Endothelial cell of umbilical vein (primary cell): ENCODE measurements around the gene WBP1L. TPM values are rescaled to one million over a fixed set of nuclear protein-coding genes. Genes with fewer than 3 reads are reported as not detected.

ENCODE experiments used
- BruUV-seq: library from RNA; stranded (reverse); fragments of 400-500 nt; replicated peaks from 2 replicates; lab custom pipeline; 2021; lab: Mats Ljungman, UMichigan
- CTCF ChIA-PET: fragments of 300-600, 350-600 bp; sonication (Branson Sonifier 250); formaldehyde crosslinking; loops from one replicate; lab custom pipeline; 2021; ENCODE audit warnings: antibody characterized with exemption, inconsistent platforms; lab: Charles Lee
- POLR2A ChIA-PET: fragments of 300-600, 350-600 bp; sonication (Branson Sonifier 250); formaldehyde crosslinking; loops from one replicate; lab custom pipeline; 2021; ENCODE audit warnings: antibody characterized with exemption, inconsistent platforms; lab: Charles Lee
- DNase-seq: peaks from one replicate; pipeline ENCODE4 v3.0.0-alpha.2; 2011; ENCODE audit warnings: low read depth, low spot score
- FAIRE-seq: peaks from 2 replicates; lab custom pipeline; 2011; peaks lifted over from hg19 to GRCh38; lab: Jason Lieb, UNC
- H2AFZ ChIP-seq: 2 replicates; pipeline ENCODE4 v1.6.0; 2012; ENCODE audit warnings: low read depth, low read length, control low read depth, inconsistent platforms
- H3K27ac ChIP-seq: 2 replicates; pipeline ENCODE4 v1.5.1; 2011; ENCODE audit warnings: low read depth, mild to moderate bottlenecking, control low read depth, low read length, moderate library complexity; ENCODE audit not compliant: insufficient read depth
- H3K27me3 ChIP-seq, 2 experiments: 2 replicates each; pipeline versions ENCODE4 v1.6.0 to v1.6.1; 2011; ENCODE audit warnings: low read length in 2 of 2, mixed read lengths in 1 of 2; ENCODE audit not compliant: control insufficient read depth in 2 of 2, insufficient read depth in 2 of 2
- H3K36me3 ChIP-seq, 2 experiments: 2 replicates in 1 of 2; 3 replicates in 1 of 2; pipeline ENCODE4 v1.5.1; 2011; ENCODE audit warnings: low read length in 2 of 2, mild to moderate bottlenecking in 1 of 2, moderate library complexity in 1 of 2; ENCODE audit not compliant: control insufficient read depth in 2 of 2, insufficient read depth in 2 of 2; ENCODE audit errors: extremely low read depth in 1 of 2
- H3K4me1 ChIP-seq: 3 replicates; pipeline ENCODE4 v1.5.1; 2011; ENCODE audit warnings: mild to moderate bottlenecking, low read length; ENCODE audit not compliant: control insufficient read depth, insufficient read depth; ENCODE audit errors: extremely low read depth
- H3K4me2 ChIP-seq: 2 replicates; pipeline ENCODE4 v1.6.1; 2011; ENCODE audit warnings: low read length, control low read depth, mixed read lengths; ENCODE audit not compliant: insufficient read depth
- H3K4me3 ChIP-seq, 3 experiments: fragments of 200-600 bp in 1 of 3; sonication (generic), shearing (Covaris generic) in 1 of 3; replicated peaks in 1 of 3; 2 replicates each; pipeline ENCODE4 v1.5.1; 2011 to 2016; ENCODE audit warnings: control low read depth in 3 of 3, low read length in 3 of 3, mild to moderate bottlenecking in 2 of 3, inconsistent platforms in 1 of 3, low read depth in 1 of 3, moderate library complexity in 1 of 3; ENCODE audit not compliant: insufficient read depth in 1 of 3
- H3K79me2 ChIP-seq: 2 replicates; pipeline ENCODE4 v1.6.0; 2012; ENCODE audit warnings: low read length, inconsistent platforms; ENCODE audit not compliant: control insufficient read depth, insufficient read depth
- H3K9ac ChIP-seq: replicated peaks from 2 replicates; pipeline ENCODE3; 2011; ENCODE audit warnings: low read length, control low read depth; ENCODE audit not compliant: insufficient read depth; ENCODE audit errors: extremely low read depth
- H3K9me1 ChIP-seq: replicated peaks from 3 replicates; pipeline ENCODE4 v1.6.0; 2011; ENCODE audit warnings: mild to moderate bottlenecking, low read length; ENCODE audit not compliant: control insufficient read depth, insufficient read depth; ENCODE audit errors: extremely low read depth
- H3K9me3 ChIP-seq: replicated peaks from 2 replicates; pipeline ENCODE4 v1.5.1; 2012; ENCODE audit warnings: low read length, inconsistent platforms; ENCODE audit not compliant: control insufficient read depth, insufficient read depth
- H4K20me1 ChIP-seq: replicated peaks from 2 replicates; pipeline ENCODE3; 2011; ENCODE audit warnings: mild to moderate bottlenecking, low read length; ENCODE audit not compliant: control insufficient read depth, insufficient read depth; ENCODE audit errors: extremely low read depth
- CTCF ChIP-seq, 2 donors: IDR thresholded peaks; 1 replicate in 1 of 2; 2 replicates in 1 of 2; pipeline ENCODE4 v1.5.1; 2011; ENCODE audit warnings: low read length in 2 of 2, mild to moderate bottlenecking in 2 of 2, moderate library complexity in 2 of 2, control low read depth in 1 of 2, inconsistent platforms in 1 of 2, low read depth in 1 of 2; ENCODE audit not compliant: insufficient read depth in 1 of 2; ENCODE audit errors: extremely low read depth in 1 of 2
- EZH2 ChIP-seq: IDR thresholded peaks from 2 replicates; pipeline ENCODE4 v1.6.1; 2012; ENCODE audit warnings: borderline replicate concordance, low read depth, mild to moderate bottlenecking, moderate library complexity, low read length, inconsistent platforms; ENCODE audit not compliant: severe bottlenecking
- FOS ChIP-seq: IDR thresholded peaks from 2 replicates; pipeline ENCODE4 v1.6.1; 2011; ENCODE audit warnings: mild to moderate bottlenecking, low read length, moderate library complexity, borderline replicate concordance; ENCODE audit not compliant: insufficient read depth
- GATA2 ChIP-seq: IDR thresholded peaks from 2 replicates; pipeline ENCODE4 v1.7.0; 2011; ENCODE audit warnings: low read depth, mild to moderate bottlenecking, moderate library complexity, mixed read lengths, low read length; ENCODE audit not compliant: insufficient read length, insufficient read depth
- JUN ChIP-seq: IDR thresholded peaks from 2 replicates; pipeline ENCODE4 v1.6.1; 2011; ENCODE audit warnings: borderline replicate concordance, low read depth; ENCODE audit not compliant: insufficient read length, insufficient read depth
- MAX ChIP-seq: IDR thresholded peaks from 2 replicates; pipeline ENCODE4 v1.6.1; 2011; ENCODE audit not compliant: insufficient read depth, insufficient read length
- MYC ChIP-seq: IDR thresholded peaks from one replicate; pipeline ENCODE4 v1.6.1; 2011; ENCODE audit warnings: mild to moderate bottlenecking, low read depth, low read length
- POLR2A ChIP-seq: IDR thresholded peaks from 2 replicates; pipeline ENCODE4 v1.6.1; 2012; ENCODE audit warnings: low read depth, mild to moderate bottlenecking, control low read depth, low read length
- POLR2AphosphoS5 ChIP-seq: IDR thresholded peaks from 2 replicates; pipeline ENCODE4 v1.6.1; 2012; ENCODE audit warnings: low read depth, mild to moderate bottlenecking, control low read depth, low read length, moderate library complexity; ENCODE audit not compliant: insufficient read depth
- dilution Hi-C: fragments of 300-500 bp; cut with MboI; formaldehyde crosslinking; loops from one replicate; pipeline ENCODE4 v1.15.0; 2019; ENCODE audit warnings: low sequenced_read_pairs; ENCODE audit not compliant: extremely low pct_ligation_motif_present
- intact Hi-C: fragments of 100-400 bp; cut with micrococcal nuclease; formaldehyde crosslinking; loops from one replicate; pipeline ENCODE4 v1.10.0; 2022
- polyA plus RNA-seq, 4 experiments: library from polyadenylated mRNA; depleted of rRNA in 3 of 4; stranded (reverse) in 3 of 4; unstranded in 1 of 4; fragments of >200 nt; gene quantifications; 2 replicates each; pipeline versions ENCODE4 v1.2.1 to v1.2.3, GENCODE V29; 2011 to 2012; ENCODE audit warnings: missing spikeins in 1 of 4
- total RNA-seq: library from RNA; stranded (reverse); gene quantifications from 2 replicates; pipeline ENCODE4 v1.2.3, GENCODE V29; 2021

The WBP1L gene
- total and polyA plus RNA-seq, 2 donors (not counting 3 experiments of a cell fraction or from before 2014, with no cell fraction given), result 46.0 to 70.3 TPM

- POLR2A ChIA-PET, result no interaction called here
- Histone ChIP-seq H3K36me3 (no peaks in the 10 kb centered on the region), H3K4me2 (no peak overlapping the region), H2AFZ (no peak overlapping the region), H3K79me2 (peaks cover 13% of the 10 kb centered on the region), H3K9me3 (no peaks in the 10 kb centered on the region), H3K9ac (no peak overlapping the region), H3K4me1 (peaks cover 23% of the 10 kb centered on the region), H3K27me3 (no peaks in the 10 kb centered on the region), H3K27ac (no peak overlapping the region), H4K20me1 (no peaks in the 10 kb centered on the region), H3K4me3 (no peak overlapping the region), H3K9me1 (no peaks in the 10 kb centered on the region)
- dilution Hi-C loops, result no loop called here
- TF ChIP-seq POLR2A (no peak), POLR2AphosphoS5 (no peak), GATA2 (peak; percentile 81), MAX (no peak)
- DNase-seq (peak; percentile 52), FAIRE-seq (peak; percentile 43)
- no TSS peak for BruUV-seq
- CTCF ChIA-PET, result interaction anchor here (0.9 to 7.1 kb wide), 7 partner anchors 10 to 127 kb away, joined by 3 to 75 read pairs (median 4); no protein-coding TSS in a partner anchor
- intact Hi-C loops, result loop anchor here (5.0 kb wide), 1 partner anchor 113 kb away; no protein-coding TSS in a partner anchor
These were observed 33.1 kb upstream of the WBP1L start for GRCh38 chr10:102710609-102711008.

GRCh38 chr10:102712089-102712488 is 31.7 kb upstream of the WBP1L start:
- no peak for TF ChIP-seq POLR2A
- TF ChIP-seq EZH2, result no peak
- no peak for TF ChIP-seq MYC
- no peak for TF ChIP-seq MAX
- TF ChIP-seq FOS, result no peak
- TF ChIP-seq CTCF (IDR thresholded peaks at IDR 0.05; ENCODE audit: extremely low read depth in 1 of 2, insufficient read depth in 1 of 2, low read depth in 1 of 2, low read length in 2 of 2), result no peak
- no peak for TF ChIP-seq GATA2
- no peak for TF ChIP-seq POLR2AphosphoS5
- TF ChIP-seq JUN, result no peak
- no peak overlapping the region for H3K27ac ChIP-seq
- H3K4me3 ChIP-seq, result no peak overlapping the region
- POLR2A ChIA-PET, result no interaction called here
- no peaks in the 10 kb centered on the region for H3K27me3 ChIP-seq
- H3K9me3 ChIP-seq, result no peaks in the 10 kb centered on the region
- peaks cover 16% of the 10 kb centered on the region for H3K79me2 ChIP-seq
- H3K9me1 ChIP-seq, result no peaks in the 10 kb centered on the region
- H3K4me2 ChIP-seq, result no peak overlapping the region
- CTCF ChIA-PET, result interaction anchor here (0.7 to 7.1 kb wide), 4 partner anchors 35 to 138 kb away, joined by 3 to 75 read pairs (median 8); no protein-coding TSS in a partner anchor
- dilution Hi-C loops, result no loop called here
- intact Hi-C loops, result loop anchor here (2.0 to 5.0 kb wide), 3 partner anchors 33 to 317 kb away; partner anchors contain the start of gene NFKB2
- H3K9ac ChIP-seq, result no peak overlapping the region
- H3K36me3 ChIP-seq, result no peaks in the 10 kb centered on the region
- H4K20me1 ChIP-seq, result no peaks in the 10 kb centered on the region
- H2AFZ ChIP-seq, result no peak overlapping the region
- DNase-seq (no peak), FAIRE-seq (no peak)
- no TSS peak for BruUV-seq
- peaks cover 23% of the 10 kb centered on the region for H3K4me1 ChIP-seq
